GM18951 (cell line): ENCODE data around the gene MYL7.

Experiments used
- POLR2A ChIP-seq: IDR thresholded peaks from 4 replicates; pipeline ENCODE4 v1.6.1; 2011; ENCODE audit warnings: mild to moderate bottlenecking; ENCODE audit not compliant: insufficient read length, insufficient read depth; ENCODE audit errors: extremely low read depth
- in situ Hi-C: fragments of 300-500 bp; cut with MboI; formaldehyde crosslinking; loops from one replicate; pipeline ENCODE4 v1.12.0; 2022; ENCODE audit warnings: low sequenced_read_pairs, mixed read lengths, inconsistent platforms; ENCODE audit not compliant: unreplicated experiment

MYL7 gene

GRCh38 chr7:44159824-44160630 is 18.9 kb upstream of the MYL7 start:
- TF ChIP-seq POLR2A, result no peak
- in situ Hi-C loops, result no loop called here

- TF ChIP-seq POLR2A, result no peak
- in situ Hi-C loops, result no loop called here
These were observed 17.9 kb upstream of the MYL7 start for GRCh38 chr7:44158873-44159631.

GRCh38 chr7:44158096-44158872 is 17.2 kb upstream of the MYL7 start:
- TF ChIP-seq POLR2A, result no peak
- in situ Hi-C loops, result no loop called here

DNA sequence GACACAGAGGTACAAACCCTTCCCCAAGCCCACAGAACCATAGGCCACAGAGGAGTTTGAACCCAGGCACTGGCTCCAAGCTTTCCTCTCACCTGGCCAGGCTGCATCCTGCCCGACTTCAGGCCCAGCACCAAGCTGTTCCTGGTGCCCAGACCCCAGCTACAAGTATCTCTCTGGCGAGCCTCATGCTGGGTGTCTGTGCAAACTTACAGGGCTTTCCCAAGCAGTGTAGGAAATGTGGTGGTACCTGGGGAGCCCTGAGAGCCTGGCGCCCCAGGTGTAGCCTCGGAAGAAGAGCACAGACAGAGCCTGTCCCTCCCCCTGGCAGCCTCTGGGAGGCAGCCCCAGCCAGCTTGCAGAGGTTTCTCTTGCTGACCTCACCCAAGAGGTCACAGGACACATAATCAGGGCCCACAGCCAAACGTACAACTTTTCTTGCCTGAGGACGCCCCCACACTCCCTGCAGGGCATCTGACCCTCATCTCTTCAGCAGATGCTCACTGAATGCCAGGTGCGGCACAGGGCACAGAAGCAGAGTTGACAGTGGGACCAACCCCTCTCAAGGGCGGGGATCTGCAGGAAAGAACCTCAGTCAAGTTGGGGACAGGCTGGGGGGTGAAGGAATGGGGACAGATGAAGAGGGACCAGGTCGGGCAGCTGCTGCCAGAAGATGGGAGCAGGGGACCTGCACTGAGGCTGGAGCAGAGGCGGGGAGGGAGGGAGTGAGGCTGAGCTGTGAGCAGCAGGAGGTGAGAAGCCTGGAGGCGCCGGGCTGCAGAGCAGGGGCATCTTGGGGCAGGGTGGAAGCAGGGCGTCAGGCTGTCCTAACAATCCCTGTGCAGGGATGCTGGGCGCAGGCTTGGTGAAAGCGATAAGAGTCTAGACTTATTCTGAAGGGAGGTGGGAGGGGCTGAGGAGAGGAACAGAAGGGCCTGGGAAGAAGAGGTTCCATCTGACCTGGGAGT is 16.3 kb upstream of the MYL7 start:
- in situ Hi-C loops, result no loop called here
- no peak for TF ChIP-seq POLR2A

DNA sequence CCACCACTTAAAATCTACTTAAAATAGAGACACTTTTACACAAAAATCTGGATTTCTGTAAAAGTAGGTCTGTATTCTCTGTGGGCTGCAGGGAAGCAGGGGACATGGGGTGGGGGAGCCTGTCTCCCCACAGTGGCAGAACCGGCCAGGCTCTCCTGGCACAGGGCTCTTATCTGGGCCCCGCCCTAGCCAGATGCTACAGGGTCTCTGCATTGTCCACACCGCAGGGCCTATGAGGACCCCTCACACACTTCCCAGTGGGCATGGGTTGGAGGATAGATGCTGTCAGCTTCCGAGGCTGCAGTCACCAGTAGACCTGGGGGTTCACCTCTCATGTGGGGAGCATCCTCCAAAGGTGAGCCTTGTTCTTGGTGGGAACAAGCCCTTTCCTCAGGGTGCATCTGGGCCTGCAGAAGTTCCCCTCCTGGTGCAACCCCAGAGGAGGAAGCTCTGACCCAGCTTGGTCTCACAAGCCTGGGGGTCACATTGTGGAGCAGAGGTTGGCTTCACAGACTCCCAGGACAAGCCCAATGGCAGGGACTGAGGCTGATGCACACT is 15.4 kb upstream of the MYL7 start:
- in situ Hi-C loops, result no loop called here
- TF ChIP-seq POLR2A, result no peak

DNA sequence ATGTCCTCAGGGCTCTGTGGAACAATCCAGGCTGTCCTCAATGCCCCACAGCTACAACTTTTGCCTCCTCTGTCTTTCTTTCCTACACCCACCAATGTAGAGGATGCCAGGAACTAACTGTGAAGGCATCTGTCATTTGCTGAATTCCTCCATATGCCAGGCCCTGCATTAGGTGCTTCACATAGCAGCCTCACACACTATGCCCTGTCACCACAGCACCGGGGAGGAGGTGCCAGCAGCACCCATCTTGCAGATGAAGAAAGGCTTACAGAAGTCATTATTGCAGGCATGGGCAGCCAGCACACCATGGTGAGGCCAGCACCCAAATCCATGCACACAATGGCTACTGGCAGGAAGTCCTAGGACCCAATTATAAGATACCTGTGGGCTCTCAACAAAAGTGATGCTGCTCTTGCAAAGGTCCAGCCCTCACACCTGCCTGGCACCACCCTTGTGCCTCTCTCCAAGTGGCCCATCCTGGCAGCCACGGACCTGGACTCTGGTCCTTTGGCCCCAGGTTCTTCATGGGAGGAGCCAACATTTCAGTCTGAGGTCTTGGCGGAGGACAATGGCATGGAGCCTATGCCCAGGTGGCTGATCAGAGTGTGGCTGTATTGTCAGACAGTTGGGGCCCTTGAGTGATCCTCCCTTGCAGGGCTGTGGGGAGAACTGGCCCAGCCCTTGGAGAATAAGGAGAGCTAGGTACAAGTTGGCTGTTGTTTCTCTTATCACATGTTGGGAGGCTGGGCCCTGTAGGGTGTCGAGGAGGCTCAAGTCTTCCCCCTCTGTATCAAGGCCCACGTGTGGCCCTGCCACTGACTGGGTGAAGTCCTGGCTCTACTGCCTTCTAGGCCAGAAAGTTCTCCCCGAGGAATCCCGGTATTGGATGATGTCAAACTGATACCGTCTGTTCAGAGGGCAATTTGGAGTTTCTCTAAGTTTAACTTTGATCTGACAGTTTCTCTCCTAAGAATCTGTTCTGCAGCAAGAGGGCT is 14.4 kb upstream of the MYL7 start:
- in situ Hi-C loops, result no loop called here
- no peak for TF ChIP-seq POLR2A

- in situ Hi-C loops, result no loop called here
- no peak for TF ChIP-seq POLR2A
These were observed 13.6 kb upstream of the MYL7 start for GRCh38 chr7:44154703-44155102.

GRCh38 chr7:44153948-44154335 is 12.8 kb upstream of the MYL7 start:
- no peak for TF ChIP-seq POLR2A

GRCh38 chr7:44152971-44153947 is 12.1 kb upstream of the MYL7 start:
- no peak for TF ChIP-seq POLR2A
- in situ Hi-C loops, result no loop called here

More at GRCh38 chr7:44153948-44154335, 12.8 kb upstream of the MYL7 start:
- in situ Hi-C loops, result no loop called here

DNA sequence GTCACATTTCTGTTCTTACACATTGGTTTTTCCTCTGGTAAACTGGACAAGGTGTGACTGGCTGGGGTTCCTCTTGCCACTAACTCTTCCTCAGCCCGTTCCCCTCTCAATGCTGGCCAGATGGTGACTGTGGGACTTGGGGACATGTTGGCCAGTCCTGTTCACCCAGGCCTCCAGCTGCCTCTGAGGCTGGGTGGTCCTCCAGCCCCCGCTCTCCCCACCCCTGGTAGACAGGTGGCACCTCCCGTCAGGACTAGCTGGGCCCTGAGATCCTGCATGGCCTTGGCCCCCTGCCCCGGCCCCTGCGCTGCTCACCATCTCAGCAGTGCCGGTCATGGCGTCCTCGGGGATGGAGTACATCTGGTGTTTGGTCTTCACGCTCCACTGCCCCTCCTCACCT is 10.8 kb upstream of the MYL7 start:
- in situ Hi-C loops, result no loop called here
- TF ChIP-seq POLR2A, result no peak
